H1 (cell line): ENCODE measurements around the gene PAX4. TPM values are rescaled to one million over a fixed set of nuclear protein-coding genes. Genes with fewer than 3 reads are reported as not detected.

Experiments used
- CTCF ChIA-PET: fragments of 300-600 bp; sonication (Branson Sonifier 250); formaldehyde crosslinking; loops from one replicate; lab custom pipeline; 2021; ENCODE audit not compliant: partially characterized antibody; lab: Charles Lee
- POLR2A ChIA-PET: fragments of 300-600 bp; sonication (Branson Sonifier 250); formaldehyde crosslinking; loops from one replicate; lab custom pipeline; 2021; ENCODE audit warnings: inconsistent platforms; ENCODE audit not compliant: partially characterized antibody; lab: Charles Lee
- DNase-seq, 2 experiments: peaks; one replicate each; pipeline versions ENCODE4 v3.0.0 to v3.0.0-alpha.2; 2010 to 2022; ENCODE audit warnings: low spot score in 2 of 2, low read depth in 1 of 2, mixed read lengths in 1 of 2
- FAIRE-seq: peaks from 2 replicates; lab custom pipeline; 2011; peaks lifted over from hg19 to GRCh38; lab: Jason Lieb, UNC
- H2AFZ ChIP-seq: 2 replicates; pipeline ENCODE4 v1.8.1; 2012; ENCODE audit warnings: low read length, inconsistent platforms
- H2AK5ac ChIP-seq: 2 replicates; pipeline ENCODE4 v1.6.1; 2013; ENCODE audit warnings: low read depth, low read length
- H2BK120ac ChIP-seq: replicated peaks from 2 replicates; pipeline ENCODE3; 2013; ENCODE audit warnings: low read depth, low read length, inconsistent platforms
- H2BK12ac ChIP-seq: 2 replicates; pipeline ENCODE4 v1.6.1; 2013; ENCODE audit warnings: low read depth, low read length
- H2BK15ac ChIP-seq: 2 replicates; pipeline ENCODE4 v1.6.1; 2013; ENCODE audit warnings: low read length
- H2BK20ac ChIP-seq: 2 replicates; pipeline ENCODE4 v1.6.1; 2013; ENCODE audit warnings: low read length
- H2BK5ac ChIP-seq: 2 replicates; pipeline ENCODE4 v1.6.1; 2013; ENCODE audit warnings: low read depth, low read length
- H3K14ac ChIP-seq: 2 replicates; pipeline ENCODE4 v1.6.1; 2013; ENCODE audit warnings: inconsistent platforms; ENCODE audit not compliant: insufficient read length
- H3K18ac ChIP-seq: 2 replicates; pipeline ENCODE4 v1.6.1; 2013; ENCODE audit warnings: low read length; ENCODE audit errors: extremely low read depth
- H3K23ac ChIP-seq: 2 replicates; pipeline ENCODE4 v1.6.1; 2013; ENCODE audit warnings: inconsistent platforms; ENCODE audit not compliant: insufficient read length
- H3K23me2 ChIP-seq: 2 replicates; pipeline ENCODE4 v1.6.1; 2013; ENCODE audit warnings: low read depth, low read length
- H3K27ac ChIP-seq: 2 replicates; pipeline ENCODE4 v1.6.1; 2011; ENCODE audit warnings: low read depth, low read length, inconsistent platforms
- H3K27me3 ChIP-seq, 4 experiments: replicated peaks in 1 of 4; 1 replicate in 1 of 4; 2 replicates in 3 of 4; pipeline versions ENCODE4 v1.6.1 to v1.8.1; 2011 to 2013; ENCODE audit warnings: low read length in 3 of 4, mild to moderate bottlenecking in 3 of 4, inconsistent platforms in 2 of 4, mixed read lengths in 2 of 4, moderate library complexity in 1 of 4; ENCODE audit not compliant: control insufficient read depth in 3 of 4, insufficient read depth in 3 of 4; ENCODE audit errors: extremely low read depth in 1 of 4
- H3K36me3 ChIP-seq, 4 experiments: 2 replicates each; pipeline versions ENCODE4 v1.6.1 to v1.8.1; 2011 to 2013; ENCODE audit warnings: mild to moderate bottlenecking in 4 of 4, low read length in 3 of 4, moderate library complexity in 2 of 4, control low read depth in 1 of 4, inconsistent platforms in 1 of 4; ENCODE audit not compliant: insufficient read depth in 4 of 4, control insufficient read depth in 2 of 4
- H3K4ac ChIP-seq: replicated peaks from 2 replicates; pipeline ENCODE3; 2013; ENCODE audit warnings: low read length, low read depth, mixed read lengths, inconsistent platforms; ENCODE audit not compliant: insufficient read length
- H3K4me1 ChIP-seq, 4 experiments: replicated peaks in 1 of 4; 1 replicate in 1 of 4; 2 replicates in 3 of 4; pipeline versions ENCODE4 v1.6.1 to v1.8.1; 2011 to 2013; ENCODE audit warnings: low read length in 3 of 4, inconsistent platforms in 2 of 4, mixed read lengths in 1 of 4; ENCODE audit not compliant: insufficient read depth in 4 of 4, control insufficient read depth in 3 of 4
- H3K4me2 ChIP-seq, 2 experiments: 2 replicates each; pipeline versions ENCODE4 v1.6.1 to v1.8.1; 2011 to 2013; ENCODE audit warnings: low read depth in 2 of 2, low read length in 2 of 2, control low read depth in 1 of 2, inconsistent platforms in 1 of 2, mild to moderate bottlenecking in 1 of 2; ENCODE audit not compliant: insufficient read depth in 1 of 2
- H3K4me3 ChIP-seq, 4 experiments: fragments of 200-600, 300-600 bp in 1 of 4; sonication (generic), shearing (Covaris generic), sonication (Bioruptor Twin) in 1 of 4; 2 replicates each; pipeline versions ENCODE4 v1.5.1 to v1.8.1; 2011 to 2016; ENCODE audit warnings: low read length in 4 of 4, low read depth in 3 of 4, control low read depth in 2 of 4, inconsistent platforms in 2 of 4, mild to moderate bottlenecking in 2 of 4, mixed read lengths in 1 of 4, moderate library complexity in 1 of 4; ENCODE audit not compliant: insufficient read depth in 2 of 4; ENCODE audit errors: extremely low read depth in 1 of 4
- H3K56ac ChIP-seq: replicated peaks from 2 replicates; pipeline ENCODE3; 2013; ENCODE audit warnings: low read depth, mild to moderate bottlenecking, mixed read lengths, low read length, inconsistent platforms; ENCODE audit not compliant: insufficient read length
- H3K79me1 ChIP-seq: 2 replicates; pipeline ENCODE4 v1.6.1; 2013; ENCODE audit warnings: low read depth, low read length, control low read depth
- H3K79me2 ChIP-seq, 2 experiments: 2 replicates each; pipeline versions ENCODE4 v1.6.1 to v1.8.1; 2012 to 2013; ENCODE audit warnings: low read length in 2 of 2, mild to moderate bottlenecking in 2 of 2, inconsistent platforms in 1 of 2; ENCODE audit not compliant: insufficient read depth in 2 of 2, control insufficient read depth in 1 of 2
- H3K9ac ChIP-seq, 4 experiments: replicated peaks in 1 of 4; 1 replicate in 1 of 4; 2 replicates in 3 of 4; pipeline versions ENCODE4 v1.6.1 to v1.8.1; 2011 to 2013; ENCODE audit warnings: low read depth in 3 of 4, low read length in 3 of 4, control low read depth in 2 of 4, mild to moderate bottlenecking in 2 of 4, moderate library complexity in 2 of 4, inconsistent platforms in 1 of 4; ENCODE audit errors: extremely low read depth in 1 of 4
- H3K9me3 ChIP-seq, 2 experiments: 2 replicates each; pipeline versions ENCODE4 v1.6.1 to v1.8.1; 2012 to 2013; ENCODE audit warnings: mild to moderate bottlenecking in 2 of 2, moderate library complexity in 2 of 2, control low read depth in 1 of 2, inconsistent platforms in 1 of 2, low read depth in 1 of 2, low read length in 1 of 2, mixed read lengths in 1 of 2; ENCODE audit not compliant: insufficient read depth in 2 of 2
- H4K20me1 ChIP-seq, 2 experiments: replicated peaks in 1 of 2; 2 replicates each; pipeline versions ENCODE3 to v1.8.1; 2011 to 2013; ENCODE audit warnings: inconsistent platforms in 2 of 2, low read length in 2 of 2, mild to moderate bottlenecking in 1 of 2; ENCODE audit not compliant: insufficient read depth in 2 of 2, control insufficient read depth in 1 of 2
- H4K5ac ChIP-seq: 2 replicates; pipeline ENCODE4 v1.6.1; 2013; ENCODE audit warnings: low read length, low read depth, mixed read lengths, inconsistent platforms; ENCODE audit not compliant: insufficient read length
- H4K8ac ChIP-seq: 2 replicates; pipeline ENCODE4 v1.8.0; 2013; ENCODE audit warnings: mild to moderate bottlenecking, moderate library complexity, low read length, inconsistent platforms; ENCODE audit not compliant: insufficient read depth; ENCODE audit errors: extremely low read depth
- H4K91ac ChIP-seq: replicated peaks from 2 replicates; pipeline ENCODE3; 2013; ENCODE audit warnings: low read length, mixed read lengths, inconsistent platforms; ENCODE audit not compliant: insufficient read length
- TCF12 ChIP-seq: IDR thresholded peaks from 2 replicates; pipeline ENCODE4 v1.6.1; 2011; ENCODE audit warnings: low read depth, mild to moderate bottlenecking, low read length
- WGBS, 2 experiments: shearing (Covaris generic) in 1 of 2; methylation state at CpG; one replicate each; pipeline versions ENCODE4 v1.1.6 to v1.1.7; 2013 to 2015; ENCODE audit warnings: low lambda C conversion rate in 2 of 2, mixed read lengths in 2 of 2, inconsistent platforms in 1 of 2, low coverage in 1 of 2, missing lambda C conversion rate in 1 of 2; ENCODE audit not compliant: insufficient replicate concordance in 2 of 2, insufficient coverage in 1 of 2, insufficient read length in 1 of 2; ENCODE audit errors: extremely low coverage in 1 of 2, missing lambda C conversion rate in 1 of 2; 5-methylcytosine and 5-hydroxymethylcytosine counted together
- long read RNA-seq, 2 experiments: library from RNA in 1 of 2; library from capped mRNA in 1 of 2; stranded (forward); transcript quantifications; one replicate each; pipeline ENCODE4 v2.0.0, GENCODE V29; 2021; ENCODE audit warnings: inconsistent platforms in 1 of 2
- polyA minus RNA-seq, 3 experiments: library from RNA; depleted of rRNA, polyadenylated mRNA; stranded (reverse); fragments of >200 nt; gene quantifications; 1 replicate in 2 of 3; 2 replicates in 1 of 3; pipeline ENCODE4 v1.2.3, GENCODE V29; 2011
- polyA plus RNA-seq, 7 experiments: library from polyadenylated mRNA; depleted of rRNA in 3 of 7; stranded (reverse) in 5 of 7; unstranded in 2 of 7; fragments of >200 nt in 5 of 7; fragments of 200-250 nt in 2 of 7; gene quantifications; 1 replicate in 5 of 7; 2 replicates in 1 of 7; 4 replicates in 1 of 7; pipeline versions ENCODE4 v1.2.1 to v1.2.3, GENCODE V29; 2011 to 2013; ENCODE audit warnings: missing spikeins in 2 of 7, mixed read lengths in 2 of 7
- total RNA-seq: library from RNA; stranded (reverse); fragmentation: NEBNext Ultra II Directional; extraction: Animal tissue kit (Norgen Biotek cat#: 25700); gene quantifications from 2 replicates; pipeline ENCODE4 v1.2.1, GENCODE V29; 2021

PAX4 gene
- total RNA-seq (not detected in 2 replicates), polyA plus RNA-seq (2011; rRNA removed) (0.11 and 0.20 TPM in 2 replicates), polyA minus RNA-seq (2011; rRNA and poly(A)+ RNA removed) (not detected in 2 replicates)
- polyA plus RNA-seq (2011; cell fraction: cytosol; rRNA removed), result 0.08 TPM
- 0.43 TPM for polyA plus RNA-seq (2011; cell fraction: nucleus; rRNA removed)
- 0.17 TPM in 1 of 4 replicates, not detected in the others for polyA plus RNA-seq (2012, experiment 1 of 2)
- polyA plus RNA-seq (2012, experiment 2 of 2), result not detected
- 0.08 TPM for polyA plus RNA-seq (2013, experiment 1 of 2)
- polyA plus RNA-seq (2013, experiment 2 of 2), result 0.04 TPM
- not detected for polyA minus RNA-seq (2011; cell fraction: cytosol; rRNA and poly(A)+ RNA removed)
- not detected for polyA minus RNA-seq (2011; cell fraction: nucleus; rRNA and poly(A)+ RNA removed)
- long read RNA-seq, experiment 1, result 0 reads
- long read RNA-seq, experiment 2, result 0 reads

- DNase-seq, result no peak
- Histone ChIP-seq H2BK5ac (no peak within 1 kb of the TSS), H3K9ac (no peak within 1 kb of the TSS), H3K9me3 (no peaks in the 10 kb centered on the region), H3K56ac (no peak within 1 kb of the TSS), H4K5ac (no peak within 1 kb of the TSS)
- ChIA-PET CTCF (interaction anchor here (0.7 to 9.2 kb wide), 5 partner anchors 10 to 113 kb away, joined by 4 to 115 read pairs (median 5); no protein-coding TSS in a partner anchor), POLR2A (no interaction called here)
- TF ChIP-seq TCF12, result no peak
- TF ChIP-seq, all 59 proteins: peak for 0
- no peak within 1 kb of the TSS for H3K27ac ChIP-seq
- H2BK15ac ChIP-seq, result no peak within 1 kb of the TSS
- H4K8ac ChIP-seq, result no peak within 1 kb of the TSS
- H3K23me2 ChIP-seq, result peaks cover 15% of the 10 kb centered on the region
- no peaks in the 10 kb centered on the region for H3K79me1 ChIP-seq
- no peaks in the 10 kb centered on the region for H4K20me1 ChIP-seq
- no peak within 1 kb of the TSS for H2BK12ac ChIP-seq
- no peak within 1 kb of the TSS for H3K4me3 ChIP-seq
- no peak within 1 kb of the TSS for H2BK20ac ChIP-seq
- no peak within 1 kb of the TSS for H3K4ac ChIP-seq
- 75% methylated on average over 2 of the region's 2 CpGs; no CpG with 5 or more reads in 1 of the 2 experiments for WGBS, 2 experiments
- H4K91ac ChIP-seq, result no peak within 1 kb of the TSS
- no peak within 1 kb of the TSS for H2AK5ac ChIP-seq
- peaks cover 0 to 7% (median 3%) of the 10 kb centered on the region in 4 experiments; a peak in 3 of 7 replicates for H3K4me1 ChIP-seq
- no peaks in the 10 kb centered on the region for H3K79me2 ChIP-seq
- FAIRE-seq, result no peak
- no peak within 1 kb of the TSS for H3K23ac ChIP-seq
- peaks cover 9 to 33% (median 20%) of the 10 kb centered on the region in 4 experiments; a peak in 6 of 7 replicates for H3K27me3 ChIP-seq
- no peak within 1 kb of the TSS for H2BK120ac ChIP-seq
- no peak within 1 kb of the TSS for H3K4me2 ChIP-seq
- H3K36me3 ChIP-seq, result no peaks in the 10 kb centered on the region
- H2AFZ ChIP-seq, result no peak within 1 kb of the TSS
- no peak within 1 kb of the TSS for H3K14ac ChIP-seq
- H3K18ac ChIP-seq, result no peak within 1 kb of the TSS
Observed at GRCh38 chr7:127618042-127618441, at the start of gene PAX4. TSS of gene PAX4 (minus strand) at chr7:127618142. CDS start at chr7:127615928, 2,214 bp downstream.
